GM12875 (cell line): ENCODE data around the gene SGK1.

Experiments
- H3K4me3 ChIP-seq: one replicate; pipeline ENCODE4 v1.5.1; 2011; ENCODE audit warnings: low read depth, low read length, control low read depth
- CTCF ChIP-seq: IDR thresholded peaks from 2 replicates; pipeline ENCODE4 v1.5.1; 2011; ENCODE audit warnings: low read depth, mild to moderate bottlenecking, control low read depth, inconsistent platforms, low read length, moderate library complexity, borderline replicate concordance; ENCODE audit not compliant: insufficient read depth

The SGK1 gene

GRCh38 chr6:134251320-134251719, 66.6 kb downstream of the SGK1 start:
- H3K4me3 ChIP-seq = no peak overlapping the region
- TF ChIP-seq CTCF = no peak

GRCh38 chr6:134250776-134251175, 67.1 kb downstream of the SGK1 start:
- H3K4me3 ChIP-seq = no peak overlapping the region
- no peak for TF ChIP-seq CTCF

DNA sequence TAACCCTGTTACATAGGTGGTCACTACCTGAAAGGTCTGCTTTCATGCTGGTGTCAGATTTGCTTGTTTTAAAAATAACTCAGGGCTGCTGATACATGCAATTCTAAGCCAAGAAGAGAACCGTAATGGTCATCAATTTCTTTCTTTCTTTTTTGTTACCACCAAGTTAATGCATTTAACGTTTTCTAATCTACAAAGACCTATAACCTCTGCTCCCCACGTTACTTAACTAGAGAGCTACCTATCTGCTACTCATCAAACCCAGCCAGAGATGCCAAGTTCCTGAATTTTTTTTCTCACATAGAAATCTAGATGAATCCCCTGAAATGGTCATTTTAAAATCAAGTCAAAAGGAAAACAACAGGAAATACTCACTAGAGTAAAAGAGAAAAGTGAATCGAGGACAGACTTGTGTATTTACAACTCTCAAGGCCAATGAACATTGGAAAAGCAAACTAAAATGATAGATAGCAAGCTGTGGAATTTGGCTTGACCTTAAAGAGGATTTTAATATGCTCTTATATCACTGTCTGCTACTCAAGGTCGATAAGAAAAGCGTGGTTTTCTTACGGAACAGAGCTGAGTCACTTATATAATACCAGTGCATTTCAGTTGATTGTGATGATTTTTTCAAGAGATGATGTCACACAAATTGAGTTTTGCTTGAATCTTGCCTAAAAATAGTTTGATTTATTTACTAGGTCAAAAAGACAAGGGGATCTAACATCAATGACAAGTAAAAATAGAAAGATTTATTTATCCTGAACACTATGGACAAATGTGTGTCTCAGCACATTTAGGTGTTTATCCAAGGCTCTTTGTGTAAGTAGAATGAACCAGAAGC, 67.9 kb downstream of the SGK1 start:
- no peak for TF ChIP-seq CTCF
- H3K4me3 ChIP-seq = no peak overlapping the region

- no peak for TF ChIP-seq CTCF
- no peak overlapping the region for H3K4me3 ChIP-seq
Measured at GRCh38 chr6:134249239-134249758, 68.6 kb downstream of the SGK1 start.

- no peak overlapping the region for H3K4me3 ChIP-seq
- no peak for TF ChIP-seq CTCF
Measured at GRCh38 chr6:134247844-134248580, 69.9 kb downstream of the SGK1 start.

- TF ChIP-seq CTCF = no peak
- H3K4me3 ChIP-seq = no peak overlapping the region
Measured at GRCh38 chr6:134247231-134247833, 70.6 kb downstream of the SGK1 start.

- no peak for TF ChIP-seq CTCF
- no peak overlapping the region for H3K4me3 ChIP-seq
Measured at GRCh38 chr6:134245706-134246105, 72.2 kb downstream of the SGK1 start.
